ENCODE results near the gene CLPTM1L. TPM values are rescaled to one million over a fixed set of nuclear protein-coding genes. Genes with fewer than 3 reads are reported as not detected.

Gene CLPTM1L, protein sequence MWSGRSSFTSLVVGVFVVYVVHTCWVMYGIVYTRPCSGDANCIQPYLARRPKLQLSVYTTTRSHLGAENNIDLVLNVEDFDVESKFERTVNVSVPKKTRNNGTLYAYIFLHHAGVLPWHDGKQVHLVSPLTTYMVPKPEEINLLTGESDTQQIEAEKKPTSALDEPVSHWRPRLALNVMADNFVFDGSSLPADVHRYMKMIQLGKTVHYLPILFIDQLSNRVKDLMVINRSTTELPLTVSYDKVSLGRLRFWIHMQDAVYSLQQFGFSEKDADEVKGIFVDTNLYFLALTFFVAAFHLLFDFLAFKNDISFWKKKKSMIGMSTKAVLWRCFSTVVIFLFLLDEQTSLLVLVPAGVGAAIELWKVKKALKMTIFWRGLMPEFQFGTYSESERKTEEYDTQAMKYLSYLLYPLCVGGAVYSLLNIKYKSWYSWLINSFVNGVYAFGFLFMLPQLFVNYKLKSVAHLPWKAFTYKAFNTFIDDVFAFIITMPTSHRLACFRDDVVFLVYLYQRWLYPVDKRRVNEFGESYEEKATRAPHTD
- total RNA-seq = 100 to 1,000 TPM; 149 to 215 (median 179) TPM

DNA sequence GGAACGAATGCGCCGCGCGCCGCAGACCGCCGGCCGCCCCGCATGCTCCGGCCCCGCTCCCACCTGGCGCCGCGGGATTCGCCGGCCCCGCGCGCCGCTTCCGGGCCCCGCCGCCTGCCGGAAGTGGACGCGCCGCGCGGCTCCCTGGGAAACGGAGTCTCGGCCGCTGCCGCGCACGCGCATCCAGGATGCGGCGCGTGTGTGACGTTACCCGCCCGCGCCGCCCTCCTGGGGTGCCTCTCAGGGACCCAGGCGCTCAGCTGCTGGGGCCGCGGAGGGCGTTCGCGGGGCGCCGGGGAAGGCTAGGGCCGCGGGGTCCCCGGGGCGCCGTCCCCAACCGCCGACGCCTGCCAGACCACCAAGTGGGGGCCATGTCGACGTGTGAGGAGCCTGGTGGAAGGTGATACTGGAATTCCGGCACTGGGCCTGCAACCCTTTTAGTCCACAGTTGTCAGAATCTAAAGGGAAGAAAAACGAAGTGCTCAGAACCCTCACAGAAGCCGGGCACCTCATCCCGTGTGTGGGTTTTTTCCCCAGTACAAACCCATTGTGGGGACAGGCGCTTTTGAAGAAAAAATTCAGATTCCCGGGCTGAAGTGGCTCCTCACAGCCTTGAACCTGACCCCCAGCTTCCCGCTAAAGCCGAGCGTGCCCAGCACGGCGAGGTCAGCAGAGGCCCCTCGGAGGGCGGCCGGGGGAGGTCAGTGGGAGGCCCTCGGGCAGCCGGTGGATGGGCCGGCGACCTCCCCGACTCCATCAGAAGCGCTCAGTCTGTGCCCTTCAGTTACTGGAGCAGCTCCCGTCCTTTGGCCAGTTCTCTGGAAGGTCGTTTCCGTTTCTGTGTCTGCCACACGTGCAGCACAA lies at the start of gene CLPTM1L:
TSS of gene CLPTM1L (minus strand) at position 125 of the 864 bp plus-strand sequence. CDS start 258 bp downstream, outside the sequence.
- H3K27me3 ChIP-seq = no peaks in the 10 kb centered on the region
- peaks cover 25% of the 10 kb centered on the region in 2 donors for H3K4me1 ChIP-seq
- H3K9me3 ChIP-seq = no peaks in the 10 kb centered on the region
- H3K4me3 ChIP-seq (replicated peaks in 1 of 3) = peak within 1 kb of the TSS; percentile 51 to 99 (median 91)
- peak in 1 of 2 donors; percentile 80 for TF ChIP-seq POLR2A (IDR thresholded peaks at IDR 0.05)
- TF ChIP-seq, protein P1, sequence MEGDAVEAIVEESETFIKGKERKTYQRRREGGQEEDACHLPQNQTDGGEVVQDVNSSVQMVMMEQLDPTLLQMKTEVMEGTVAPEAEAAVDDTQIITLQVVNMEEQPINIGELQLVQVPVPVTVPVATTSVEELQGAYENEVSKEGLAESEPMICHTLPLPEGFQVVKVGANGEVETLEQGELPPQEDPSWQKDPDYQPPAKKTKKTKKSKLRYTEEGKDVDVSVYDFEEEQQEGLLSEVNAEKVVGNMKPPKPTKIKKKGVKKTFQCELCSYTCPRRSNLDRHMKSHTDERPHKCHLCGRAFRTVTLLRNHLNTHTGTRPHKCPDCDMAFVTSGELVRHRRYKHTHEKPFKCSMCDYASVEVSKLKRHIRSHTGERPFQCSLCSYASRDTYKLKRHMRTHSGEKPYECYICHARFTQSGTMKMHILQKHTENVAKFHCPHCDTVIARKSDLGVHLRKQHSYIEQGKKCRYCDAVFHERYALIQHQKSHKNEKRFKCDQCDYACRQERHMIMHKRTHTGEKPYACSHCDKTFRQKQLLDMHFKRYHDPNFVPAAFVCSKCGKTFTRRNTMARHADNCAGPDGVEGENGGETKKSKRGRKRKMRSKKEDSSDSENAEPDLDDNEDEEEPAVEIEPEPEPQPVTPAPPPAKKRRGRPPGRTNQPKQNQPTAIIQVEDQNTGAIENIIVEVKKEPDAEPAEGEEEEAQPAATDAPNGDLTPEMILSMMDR (IDR thresholded peaks at IDR 0.05) = peak in 1 of 6 experiments; percentile 32
- peak; percentile 84 to 88 for DNase-seq
- H3K36me3 ChIP-seq = peaks cover 22 to 23% of the 10 kb centered on the region in 2 donors
- intact Hi-C loops (cut with DNase I) = loop anchor here (5.0 to 10.0 kb wide), 2 partner anchors 37 to 450 kb away; partner anchors contain the start of gene MRPL36
- WGBS, 2 donors = 3 to 5% methylated on average over 12 to 37 of the region's 87 CpGs
- H3K27ac ChIP-seq = peak within 1 kb of the TSS; percentile 61 to 92 (median 82)

DNA sequence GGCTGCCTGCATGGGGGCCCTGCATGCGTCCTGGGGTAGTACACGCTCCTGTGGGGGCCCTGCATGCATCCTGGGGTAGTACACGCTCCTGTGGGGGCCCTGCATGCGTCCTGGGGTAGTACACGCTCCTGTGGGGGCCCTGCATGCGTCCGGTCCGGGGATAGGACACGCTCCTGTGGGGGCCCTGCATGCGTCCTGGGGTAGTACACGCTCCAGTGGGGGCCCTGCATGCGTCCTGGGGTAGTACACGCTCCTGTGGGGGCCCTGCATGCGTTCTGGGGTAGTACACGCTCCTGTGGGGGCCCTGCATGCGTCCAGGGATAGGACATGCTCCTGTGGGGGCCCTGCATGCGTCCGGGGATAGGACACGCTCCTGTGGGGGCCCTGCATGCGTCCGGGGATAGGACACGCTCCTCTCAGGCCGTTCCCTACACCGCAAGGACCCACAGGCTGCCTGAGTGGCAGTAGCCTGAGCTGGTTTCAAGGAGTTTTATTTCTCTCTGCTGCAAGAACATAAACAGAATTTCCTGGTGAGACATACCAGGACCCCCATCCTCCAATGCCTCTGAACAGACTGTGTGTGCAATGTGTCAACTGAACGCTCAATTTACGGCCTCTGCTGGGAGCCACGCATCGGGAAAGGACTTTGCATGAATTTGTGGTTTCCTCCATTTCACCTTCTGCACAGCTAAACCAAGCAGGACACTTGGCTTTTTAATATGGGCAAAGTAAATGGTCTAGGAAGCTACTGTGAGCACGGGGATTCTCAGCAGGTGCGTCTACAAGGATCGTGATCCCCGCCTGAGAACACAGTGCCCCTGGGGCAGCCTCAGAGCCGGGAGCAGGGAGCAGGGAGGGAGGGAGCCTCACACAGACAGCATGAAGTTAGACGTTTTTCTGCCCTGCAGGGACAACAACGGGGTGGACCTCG lies 48.9 kb upstream of the CLPTM1L start:
- TF ChIP-seq, protein P1 (IDR thresholded peaks at IDR 0.05) = no peak
- TF ChIP-seq POLR2A (IDR thresholded peaks at IDR 0.05) = no peak
- Histone ChIP-seq H3K9me3 (no peaks in the 10 kb centered on the region), H3K36me3 (no peaks in the 10 kb centered on the region), H3K27ac (no peak overlapping the region), H3K4me3 (replicated peaks in 1 of 3) (no peak overlapping the region), H3K4me1 (no peaks in the 10 kb centered on the region), H3K27me3 (no peaks in the 10 kb centered on the region)
- intact Hi-C loops (cut with DNase I) = no loop called here
- DNase-seq = no peak
- WGBS, 2 donors = 62 to 64% methylated on average over 20 to 22 of the region's 36 CpGs

DNA sequence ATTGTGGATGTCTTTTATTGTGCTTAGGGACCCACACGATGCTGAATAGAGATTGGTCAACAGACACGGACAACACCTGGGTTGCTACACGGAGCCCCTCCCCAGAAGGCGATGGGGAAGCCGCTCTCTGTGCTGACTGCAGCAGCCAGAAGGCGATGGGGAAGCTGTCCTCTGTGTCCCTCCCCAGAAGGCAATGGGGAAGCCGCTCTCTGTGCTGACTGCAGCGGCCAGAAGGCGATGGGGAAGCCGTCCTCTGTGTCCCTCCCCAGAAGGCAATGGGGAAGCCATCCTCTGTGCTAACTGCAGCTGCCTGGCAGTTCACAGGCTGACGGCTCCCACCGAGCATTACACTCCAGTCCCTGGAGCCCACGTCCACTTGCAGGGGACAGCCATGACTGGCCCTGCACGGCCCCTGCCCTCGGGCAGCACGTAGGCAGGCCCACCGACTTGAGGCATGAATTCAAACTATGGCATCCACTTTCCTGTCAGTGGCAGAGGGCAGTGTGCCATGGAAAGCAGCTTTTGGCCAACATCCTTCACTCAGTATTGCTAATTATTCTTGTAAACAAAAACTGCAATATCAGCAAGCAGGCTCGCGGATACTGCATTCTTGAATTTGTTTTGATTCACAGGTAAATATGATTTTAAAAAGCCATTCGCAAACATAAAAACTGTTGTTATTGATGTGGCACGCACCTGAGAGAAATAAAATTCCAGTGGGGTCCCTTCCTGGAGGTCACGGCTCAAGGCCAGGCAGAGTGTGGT lies 48.1 kb upstream of the CLPTM1L start:
- no peak overlapping the region for H3K27ac ChIP-seq
- no peak for TF ChIP-seq POLR2A (IDR thresholded peaks at IDR 0.05)
- TF ChIP-seq, protein P1 (IDR thresholded peaks at IDR 0.05) = no peak
- no peaks in the 10 kb centered on the region for H3K36me3 ChIP-seq
- DNase-seq = no peak
- H3K27me3 ChIP-seq = no peaks in the 10 kb centered on the region
- 69 to 71% methylated on average over 18 to 19 of the region's 22 CpGs for WGBS, 2 donors
- no peaks in the 10 kb centered on the region for H3K4me1 ChIP-seq
- H3K9me3 ChIP-seq = no peaks in the 10 kb centered on the region
- intact Hi-C loops (cut with DNase I) = no loop called here
- no peak overlapping the region for H3K4me3 ChIP-seq (replicated peaks in 1 of 3)

DNA sequence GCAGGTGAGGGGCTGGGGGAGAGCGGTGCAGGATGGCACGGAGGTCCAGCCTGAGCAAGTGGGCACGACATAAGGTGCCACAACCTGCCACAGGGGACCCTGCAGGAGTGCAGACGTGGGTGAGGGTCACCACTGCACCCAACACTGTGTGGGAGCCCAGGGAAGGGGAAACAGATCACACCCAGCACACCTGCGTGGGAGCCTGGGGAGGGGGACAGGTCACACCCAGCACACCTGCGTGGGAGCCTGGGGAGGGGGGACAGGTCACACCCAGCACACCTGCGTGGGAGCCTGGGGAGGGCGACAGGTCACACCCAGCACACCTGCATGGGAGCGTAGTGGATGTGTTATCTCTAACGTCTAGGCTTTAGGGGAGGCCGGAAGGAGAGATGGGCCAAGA lies 47.4 kb upstream of the CLPTM1L start:
- Histone ChIP-seq H3K27me3 (no peaks in the 10 kb centered on the region), H3K9me3 (no peaks in the 10 kb centered on the region), H3K27ac (no peak overlapping the region), H3K4me1 (peaks cover 0 to under 1% of the 10 kb centered on the region in 2 donors), H3K36me3 (no peaks in the 10 kb centered on the region), H3K4me3 (replicated peaks in 1 of 3) (no peak overlapping the region)
- WGBS, 2 donors = 81 to 84% methylated on average over 11 of the region's 11 CpGs
- DNase-seq = no peak
- TF ChIP-seq, protein P1 (IDR thresholded peaks at IDR 0.05) = no peak
- TF ChIP-seq POLR2A (IDR thresholded peaks at IDR 0.05) = no peak
- intact Hi-C loops (cut with DNase I) = no loop called here
